Activated gamma-delta T cell treated with anti-CD3 and anti-CD28 coated beads, Interleukin-2, amount 50 U/mL, for 16 hours (primary cell): ENCODE results near the gene RASSF10.

Source experiments
- DNase-seq: peaks from one replicate; pipeline ENCODE4 v3.0.0-alpha.2; 2020; ENCODE audit warnings: low read depth

Gene RASSF10

GRCh38 chr11:12994476-12994875 lies 14.6 kb upstream of the RASSF10 start:
- DNase-seq, result no peak

- no peak for DNase-seq
Measured at GRCh38 chr11:12995188-12995587, 13.9 kb upstream of the RASSF10 start.

GRCh38 chr11:12995823-12996222 lies 13.3 kb upstream of the RASSF10 start:
- no peak for DNase-seq

GRCh38 chr11:12997168-12997567 lies 11.9 kb upstream of the RASSF10 start:
- no peak for DNase-seq

GRCh38 chr11:12998336-12998735 lies 10.8 kb upstream of the RASSF10 start:
- no peak for DNase-seq

GRCh38 chr11:12999597-12999996 lies 9.5 kb upstream of the RASSF10 start:
- no peak for DNase-seq

GRCh38 chr11:13000116-13000515 lies 9.0 kb upstream of the RASSF10 start:
- DNase-seq, result no peak

- DNase-seq, result no peak
Measured at GRCh38 chr11:13000721-13001120, 8.4 kb upstream of the RASSF10 start.

- no peak for DNase-seq
Measured at GRCh38 chr11:13003736-13004493, 5.2 kb upstream of the RASSF10 start.

GRCh38 chr11:13007182-13008060 lies 1.7 kb upstream of the RASSF10 start:
- no peak for DNase-seq

- no peak for DNase-seq
Measured at GRCh38 chr11:13008061-13008435, 1.1 kb upstream of the RASSF10 start.

- DNase-seq, result no peak
Measured at GRCh38 chr11:13009476-13009920, 382 bp downstream of the RASSF10 start.

- no peak for DNase-seq
Measured at GRCh38 chr11:13009921-13010748, 1.0 kb downstream of the RASSF10 start.

- no peak for DNase-seq
Measured at GRCh38 chr11:13010749-13011465, 1.8 kb downstream of the RASSF10 start.

GRCh38 chr11:13011466-13012055 lies 2.4 kb downstream of the RASSF10 start:
- DNase-seq, result no peak

GRCh38 chr11:13012056-13012661 lies 3.0 kb downstream of the RASSF10 start:
- no peak for DNase-seq

- DNase-seq, result no peak
Measured at GRCh38 chr11:13013054-13013488, 4.0 kb downstream of the RASSF10 start.

- DNase-seq, result no peak
Measured at GRCh38 chr11:13015753-13016152, 6.6 kb downstream of the RASSF10 start.

GRCh38 chr11:13016415-13016814 lies 7.3 kb downstream of the RASSF10 start:
- DNase-seq, result no peak

GRCh38 chr11:13019313-13019712 lies 10.2 kb downstream of the RASSF10 start:
- no peak for DNase-seq

- no peak for DNase-seq
Measured at GRCh38 chr11:13023423-13023822, 14.3 kb downstream of the RASSF10 start.
